Gastrocnemius medialis (tissue), 4 donors: ENCODE measurements around the gene CALHM3.
"Not testable (repeated sequence)": the region's sequence is repeated elsewhere in the genome, so short reads cannot be mapped to it uniquely, and the experiment has no call there.

Source experiments
- CTCF ChIP-seq, 5 experiments: fragments of 450-650 bp in 3 of 5; fragments of 200-600 bp in 2 of 5; sonication (generic) in 2 of 5; IDR thresholded peaks in 4 of 5; conservative IDR thresholded peaks in 1 of 5; 1 replicate in 4 of 5; 2 replicates in 1 of 5; pipeline ENCODE4 v1.5.1; 2016 to 2019; ENCODE audit warnings: antibody characterized with exemption in 5 of 5, mild to moderate bottlenecking in 3 of 5, moderate library complexity in 3 of 5
- POLR2A ChIP-seq, 2 donors: fragments of 450-650 bp; IDR thresholded peaks; one replicate each; pipeline ENCODE4 v1.6.1; 2017; ENCODE audit warnings: antibody characterized with exemption in 2 of 2, mild to moderate bottlenecking in 2 of 2, moderate library complexity in 2 of 2

DNA sequence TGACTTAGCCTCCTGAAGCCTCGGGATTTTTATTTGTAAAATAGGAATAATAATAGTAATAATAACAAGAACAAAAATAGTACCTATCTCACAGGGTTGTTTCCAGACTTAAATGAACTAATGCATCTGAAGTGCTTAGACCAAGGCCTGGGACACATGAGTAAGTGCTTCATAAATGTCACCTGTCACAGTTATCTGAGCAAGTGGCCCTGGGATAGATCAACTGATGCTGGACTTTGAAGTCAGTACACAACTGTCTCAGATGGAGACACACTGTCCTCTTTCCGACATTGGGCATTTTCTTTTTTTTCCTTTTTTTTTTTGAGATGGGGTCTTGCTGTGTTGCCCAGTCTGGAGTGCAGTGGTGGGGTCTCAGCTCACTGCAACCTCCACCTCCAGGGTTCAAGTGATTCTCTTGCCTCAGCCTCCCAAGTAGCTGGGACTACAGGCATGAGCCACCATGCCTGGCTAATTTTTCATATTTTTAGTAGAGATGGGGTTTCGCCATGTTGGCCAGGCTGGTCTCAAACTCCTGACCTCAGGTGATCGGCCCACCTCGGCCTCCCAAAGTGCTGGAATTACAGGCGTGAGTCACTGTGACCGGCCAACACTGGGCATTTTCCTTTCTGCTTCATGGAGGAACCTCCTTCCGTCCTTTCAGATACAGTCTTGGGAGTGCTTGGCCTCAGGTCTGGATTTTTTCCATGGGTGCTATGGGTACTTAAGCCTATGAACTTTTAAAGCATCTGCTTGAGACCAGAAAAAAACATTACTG lies 7.8 kb upstream of the CALHM3 start:
- TF ChIP-seq CTCF (IDR thresholded peaks at IDR 0.05 in 4 of 5, conservative IDR thresholded peaks at IDR 0.05 in 1 of 5); POLR2A (IDR thresholded peaks at IDR 0.05): not testable (repeated sequence)
